HEK293T (cell line): ENCODE results near the gene PLK5.
A peak's percentile ranks its signal among the peaks of the same experiment; 100 is the strongest.

Experiments used
- CTCF ChIA-PET: fragments of 350-600 bp; formaldehyde crosslinking; extraction: SDS; loops from one replicate; lab custom pipeline; 2021; ENCODE audit warnings: antibody characterized with exemption, inconsistent platforms; lab: Yijun Ruan, JAX
- POLR2A ChIA-PET: fragments of 350-600 bp; formaldehyde crosslinking; extraction: SDS; loops from one replicate; lab custom pipeline; 2020; ENCODE audit warnings: antibody characterized with exemption, inconsistent platforms; lab: Yijun Ruan, JAX
- DNase-seq: peaks from one replicate; pipeline ENCODE4 v3.0.0; 2012; ENCODE audit warnings: mixed read lengths; ENCODE audit errors: extremely low spot score
- ARNT ChIP-seq: fragments of 450-650 bp; IDR thresholded peaks from 2 replicates; pipeline ENCODE4 v1.6.1; 2017; ENCODE audit warnings: mild to moderate bottlenecking
- BHLHE40 ChIP-seq: fragments of 450-650 bp; IDR thresholded peaks from 2 replicates; pipeline ENCODE4 v1.6.1; 2016; ENCODE audit warnings: mild to moderate bottlenecking, moderate library complexity, borderline replicate concordance
- CTBP1 ChIP-seq: fragments of 450-650 bp; IDR thresholded peaks from 2 replicates; pipeline ENCODE4 v1.6.1; 2016; ENCODE audit warnings: borderline replicate concordance
- ELF4 ChIP-seq: fragments of 450-650 bp; IDR thresholded peaks from 2 replicates; pipeline ENCODE4 v1.6.1; 2017; ENCODE audit warnings: antibody characterized with exemption
- FOXA1 ChIP-seq: fragments of 450-650 bp; IDR thresholded peaks from 2 replicates; pipeline ENCODE4 v1.6.1; 2016; ENCODE audit warnings: mild to moderate bottlenecking
- FOXK2 ChIP-seq: fragments of 450-650 bp; IDR thresholded peaks from 2 replicates; pipeline ENCODE4 v1.6.1; 2016; ENCODE audit warnings: mild to moderate bottlenecking
- FOXM1 ChIP-seq: fragments of 450-650 bp; IDR thresholded peaks from 2 replicates; pipeline ENCODE4 v1.6.1; 2017; ENCODE audit warnings: mild to moderate bottlenecking, borderline replicate concordance
- HDGF ChIP-seq: fragments of 450-650 bp; IDR thresholded peaks from 2 replicates; pipeline ENCODE4 v1.6.1; 2017; ENCODE audit warnings: antibody characterized with exemption, borderline replicate concordance
- L3MBTL2 ChIP-seq: fragments of 450-650 bp; conservative IDR thresholded peaks from 2 replicates; pipeline ENCODE4 v1.6.1; 2016; ENCODE audit warnings: mild to moderate bottlenecking
- LEF1 ChIP-seq: fragments of 450-650 bp; IDR thresholded peaks from 2 replicates; pipeline ENCODE4 v1.6.1; 2017; ENCODE audit warnings: mild to moderate bottlenecking, borderline replicate concordance
- NFRKB ChIP-seq: fragments of 450-650 bp; IDR thresholded peaks from 2 replicates; pipeline ENCODE4 v1.6.1; 2016; ENCODE audit warnings: mild to moderate bottlenecking, moderate library complexity
- SP1 ChIP-seq: fragments of 450-650 bp; IDR thresholded peaks from 2 replicates; pipeline ENCODE4 v1.6.1; 2017
- SUZ12 ChIP-seq: fragments of 450-650 bp; IDR thresholded peaks from 2 replicates; pipeline ENCODE4 v1.6.1; 2016; ENCODE audit warnings: mild to moderate bottlenecking
- TARDBP ChIP-seq: fragments of 450-650 bp; IDR thresholded peaks from 2 replicates; pipeline ENCODE4 v1.6.1; 2016
- ZNF384 ChIP-seq: fragments of 450-650 bp; IDR thresholded peaks from 2 replicates; pipeline ENCODE4 v1.6.1; 2016
- TF ChIP-seq, protein P1 (sequence below): fragments of 450-650 bp; IDR thresholded peaks from 2 replicates; pipeline ENCODE4 v1.6.1; 2016

The PLK5 gene

DNA sequence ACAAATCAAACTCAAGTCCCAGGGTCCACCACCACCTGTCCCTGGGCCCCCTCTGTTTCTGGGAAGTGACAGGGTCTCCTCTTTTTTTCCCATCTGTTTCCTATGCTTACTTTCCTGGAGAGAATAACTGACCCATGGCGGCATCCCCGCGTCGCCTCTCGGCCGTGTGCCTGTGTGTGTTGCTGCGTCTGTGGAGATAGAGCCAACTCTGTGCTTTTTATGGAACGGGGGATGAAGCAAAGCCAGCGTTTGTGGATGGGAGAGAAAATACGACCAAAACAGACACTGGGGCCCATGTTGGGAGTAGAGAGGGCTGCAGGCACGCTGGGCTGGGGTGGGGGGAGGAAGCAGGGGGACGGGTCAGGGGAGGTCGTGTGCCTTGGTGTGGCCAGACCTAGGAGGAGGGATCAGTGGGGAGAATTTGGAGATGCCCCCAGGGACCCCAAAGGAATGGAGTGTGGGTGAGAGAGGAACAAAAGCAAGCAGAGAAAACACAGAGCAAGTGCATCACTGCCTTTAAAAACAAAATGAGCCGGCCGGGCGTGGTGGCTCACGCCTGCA is 16.6 kb downstream of the PLK5 start:
- CTCF ChIA-PET, result no interaction called here
- POLR2A ChIA-PET, result no interaction called here
- no peak for DNase-seq
- TF ChIP-seq ZNF384, result no peak
- no peak for TF ChIP-seq L3MBTL2
- no peak for TF ChIP-seq FOXA1
- no peak for TF ChIP-seq ARNT
- no peak for TF ChIP-seq BHLHE40
- TF ChIP-seq, protein P1, sequence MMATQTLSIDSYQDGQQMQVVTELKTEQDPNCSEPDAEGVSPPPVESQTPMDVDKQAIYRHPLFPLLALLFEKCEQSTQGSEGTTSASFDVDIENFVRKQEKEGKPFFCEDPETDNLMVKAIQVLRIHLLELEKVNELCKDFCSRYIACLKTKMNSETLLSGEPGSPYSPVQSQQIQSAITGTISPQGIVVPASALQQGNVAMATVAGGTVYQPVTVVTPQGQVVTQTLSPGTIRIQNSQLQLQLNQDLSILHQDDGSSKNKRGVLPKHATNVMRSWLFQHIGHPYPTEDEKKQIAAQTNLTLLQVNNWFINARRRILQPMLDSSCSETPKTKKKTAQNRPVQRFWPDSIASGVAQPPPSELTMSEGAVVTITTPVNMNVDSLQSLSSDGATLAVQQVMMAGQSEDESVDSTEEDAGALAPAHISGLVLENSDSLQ, result no peak
- TF ChIP-seq LEF1, result no peak

DNA sequence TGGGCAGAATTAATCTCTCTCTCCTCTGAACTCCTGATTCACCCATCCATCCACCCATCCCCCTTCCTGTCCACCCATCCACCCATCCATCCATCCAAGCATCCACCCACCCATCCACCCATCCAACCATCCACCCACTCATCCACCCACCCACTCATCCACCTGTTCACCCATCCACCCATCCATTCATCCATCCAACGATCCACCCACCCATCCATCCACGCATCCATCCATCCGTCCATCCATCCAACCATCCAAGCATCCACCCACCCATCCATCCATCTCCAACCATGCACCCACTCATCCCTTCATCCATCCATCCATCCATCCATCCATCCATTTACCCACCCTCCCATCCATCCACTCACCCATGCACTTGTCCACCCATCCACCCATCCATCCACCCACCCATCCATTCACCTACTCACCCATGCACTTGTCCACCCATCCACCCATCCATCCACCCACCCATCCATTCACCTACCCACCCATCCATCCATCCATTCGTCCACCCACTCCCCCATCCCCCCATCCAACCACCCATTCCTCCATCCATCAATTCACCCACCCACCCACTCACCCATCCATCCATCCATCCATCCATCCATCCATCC is 25.6 kb downstream of the PLK5 start:
- CTCF ChIA-PET, result no interaction called here
- DNase-seq, result no peak
- POLR2A ChIA-PET, result no interaction called here
- no peak for TF ChIP-seq SP1
- no peak for TF ChIP-seq FOXA1
- TF ChIP-seq TARDBP, result 0 out of 2 replicates have a peak, but pooled peaks have one; percentile 14

DNA sequence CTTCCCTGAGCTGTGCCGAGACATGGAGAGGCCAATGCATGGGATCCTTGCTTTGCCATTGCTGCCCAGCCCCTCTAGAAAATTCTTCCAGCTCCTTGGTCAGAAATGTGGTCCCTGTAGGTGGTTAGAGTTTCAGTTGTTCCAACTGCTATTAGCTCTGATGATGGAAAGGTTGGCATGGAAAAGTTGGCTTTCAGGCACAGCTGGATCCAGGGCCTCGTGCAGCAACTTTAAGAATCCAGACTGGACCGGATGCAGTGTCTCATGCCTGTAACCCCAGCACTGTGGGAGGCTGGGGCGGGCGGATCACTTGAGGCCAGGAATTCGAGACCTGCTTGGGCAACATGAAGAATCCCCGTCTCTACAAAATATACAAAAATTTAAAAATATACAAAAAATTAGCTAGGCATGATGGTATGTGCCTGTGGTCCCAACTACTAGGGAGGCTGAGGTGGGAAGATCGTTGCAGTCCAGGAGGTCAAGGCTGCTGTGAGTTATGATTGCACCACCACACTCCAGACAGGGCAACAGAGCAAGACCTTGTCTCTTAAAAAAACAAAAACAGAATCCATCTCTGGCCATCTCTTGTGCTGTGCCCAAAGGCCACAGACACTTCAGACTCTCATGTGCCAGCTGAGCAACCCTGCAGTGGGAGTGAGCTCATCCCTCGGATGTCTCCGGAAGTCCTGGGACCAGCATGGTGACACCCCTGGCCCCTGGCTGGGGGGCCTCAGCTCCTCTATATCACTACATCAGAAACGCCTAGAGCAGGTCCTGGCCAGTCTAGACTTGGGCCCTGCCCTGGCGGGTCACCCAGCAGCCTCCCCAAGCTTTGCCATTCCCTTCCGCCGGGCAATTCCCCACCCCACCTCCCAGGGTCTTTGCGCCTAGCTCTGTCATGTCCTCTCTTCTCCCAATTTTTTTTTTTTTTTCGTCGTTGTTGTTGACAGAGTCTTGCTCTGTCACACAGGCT is 27.5 kb downstream of the PLK5 start:
- CTCF ChIA-PET, result interaction anchor here (0.6 kb wide), 1 partner anchor 216 kb away, joined by 4 read pairs; no protein-coding TSS in a partner anchor
- POLR2A ChIA-PET, result interaction anchor here (1.0 kb wide), 1 partner anchor 42 kb away, joined by 4 read pairs; no protein-coding TSS in a partner anchor
- DNase-seq, result no peak

DNA sequence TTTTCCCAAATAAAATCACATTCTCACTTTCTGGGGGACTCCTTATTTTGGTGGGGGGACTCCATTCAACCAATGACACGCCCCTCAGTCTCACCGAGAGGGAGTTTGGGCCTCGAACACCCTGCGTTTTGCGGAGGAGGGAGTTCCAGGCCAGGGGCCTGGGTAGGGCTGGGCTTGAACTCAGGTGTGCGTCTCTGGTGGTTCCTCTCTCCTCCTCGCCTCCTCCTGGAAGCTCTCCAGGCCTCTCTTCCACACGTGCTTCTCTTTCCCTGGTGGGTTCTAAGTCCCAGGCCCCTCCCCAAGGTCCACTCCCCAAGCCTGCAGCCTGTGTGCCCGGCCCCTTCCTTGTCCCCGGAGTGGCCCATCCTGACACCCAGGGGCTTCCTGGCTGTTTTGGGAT is 29.5 kb downstream of the PLK5 start:
- CTCF ChIA-PET, result no interaction called here
- POLR2A ChIA-PET, result interaction anchor here (1.1 kb wide), 1 partner anchor 34 kb away, joined by 3 read pairs; no protein-coding TSS in a partner anchor
- TF ChIP-seq HDGF, result no peak
- no peak for TF ChIP-seq ZNF384
- no peak for TF ChIP-seq FOXK2
- TF ChIP-seq L3MBTL2, result no peak
- no peak for TF ChIP-seq NFRKB
- no peak for TF ChIP-seq ARNT
- no peak for TF ChIP-seq FOXM1
- TF ChIP-seq TARDBP, result no peak
- TF ChIP-seq CTBP1, result no peak
- TF ChIP-seq ELF4, result no peak
- no peak for TF ChIP-seq SUZ12
- no peak for TF ChIP-seq FOXA1
- no peak for DNase-seq

More for the DNA sequence above, 27.5 kb downstream of the PLK5 start:
- no peak for TF ChIP-seq SP1
- no peak for TF ChIP-seq CTBP1
- TF ChIP-seq LEF1, result no peak
- no peak for TF ChIP-seq L3MBTL2
- TF ChIP-seq HDGF, result no peak
- no peak for TF ChIP-seq FOXM1
- TF ChIP-seq FOXK2, result no peak
- TF ChIP-seq NFRKB, result no peak
- TF ChIP-seq ARNT, result no peak
- TF ChIP-seq ELF4, result no peak
- no peak for TF ChIP-seq SUZ12
- TF ChIP-seq TARDBP, result no peak
- no peak for TF ChIP-seq ZNF384
- no peak for TF ChIP-seq FOXA1
- TF ChIP-seq, protein P1, result no peak
- TF ChIP-seq BHLHE40, result no peak

DNA sequence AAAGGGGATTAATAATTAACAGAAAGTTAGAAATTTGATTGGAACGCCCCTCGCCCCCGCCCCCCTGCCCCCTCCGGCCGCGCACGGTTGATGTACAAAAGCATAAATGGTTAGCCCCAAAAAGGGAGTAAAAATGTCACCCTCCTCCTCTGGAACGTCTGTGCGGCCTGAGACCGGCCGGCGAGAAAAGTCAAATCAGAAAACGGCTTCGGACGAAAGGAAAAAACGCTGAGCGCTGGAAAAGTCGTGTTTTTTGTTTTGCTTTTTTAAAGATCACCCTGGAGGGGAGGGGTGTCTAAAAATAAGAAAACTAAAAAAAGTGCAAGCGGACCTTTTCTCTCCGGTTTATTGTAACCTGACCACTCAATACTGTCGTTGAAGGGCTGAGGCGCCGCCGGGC is 31.1 kb downstream of the PLK5 start:
- DNase-seq, result no peak
- no peak for TF ChIP-seq ZNF384
- no peak for TF ChIP-seq TARDBP
- TF ChIP-seq SUZ12, result no peak
- no peak for TF ChIP-seq ELF4
- no peak for TF ChIP-seq SP1
- no peak for TF ChIP-seq ARNT
- TF ChIP-seq FOXA1, result no peak
- no peak for TF ChIP-seq CTBP1
- TF ChIP-seq HDGF, result no peak
- ChIA-PET POLR2A (no interaction called here), CTCF (interaction anchor here (0.6 kb wide), 1 partner anchor 9 kb away, joined by 4 read pairs; no protein-coding TSS in a partner anchor)
